GM19035 (cell line): Measurements from ENCODE around the gene GOLGB1.
"Not testable (repeated sequence)": the region's sequence is repeated elsewhere in the genome, so short reads cannot be mapped to it uniquely, and the experiment has no call there.

Experiments
- ATAC-seq: cut with Tn5 transposase; IDR thresholded peaks from one replicate; pipeline ENCODE4 v1.9.1; 2021; ENCODE audit not compliant: unreplicated experiment

Gene GOLGB1

DNA sequence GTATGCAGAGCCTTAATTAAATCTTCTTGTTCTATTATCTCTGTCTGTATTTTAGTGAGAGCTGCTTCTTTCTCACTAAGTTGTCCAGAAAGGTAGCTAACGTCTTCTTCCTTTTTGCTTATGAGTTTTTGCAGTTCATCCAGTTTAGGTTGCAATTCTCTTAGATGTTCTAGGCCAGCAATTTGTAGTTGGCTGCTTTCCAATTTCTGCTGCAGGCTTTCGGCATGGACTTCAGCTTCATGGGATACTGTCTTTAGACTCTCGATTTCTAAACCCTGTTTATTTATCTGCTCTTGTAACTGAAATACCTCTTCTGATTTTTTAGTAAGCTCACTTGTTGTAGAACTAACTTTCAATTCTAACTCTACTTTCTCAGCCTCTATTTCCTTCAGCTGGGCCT, 53.4 kb downstream of the GOLGB1 start:
- no peak for ATAC-seq

GRCh38 chr3:121692010-121692699, 57.4 kb downstream of the GOLGB1 start:
- no peak for ATAC-seq

GRCh38 chr3:121690777-121691405, 58.6 kb downstream of the GOLGB1 start:
- no peak for ATAC-seq

- ATAC-seq: not testable (repeated sequence)
Observed at GRCh38 chr3:121688747-121689146, 60.8 kb downstream of the GOLGB1 start.

DNA sequence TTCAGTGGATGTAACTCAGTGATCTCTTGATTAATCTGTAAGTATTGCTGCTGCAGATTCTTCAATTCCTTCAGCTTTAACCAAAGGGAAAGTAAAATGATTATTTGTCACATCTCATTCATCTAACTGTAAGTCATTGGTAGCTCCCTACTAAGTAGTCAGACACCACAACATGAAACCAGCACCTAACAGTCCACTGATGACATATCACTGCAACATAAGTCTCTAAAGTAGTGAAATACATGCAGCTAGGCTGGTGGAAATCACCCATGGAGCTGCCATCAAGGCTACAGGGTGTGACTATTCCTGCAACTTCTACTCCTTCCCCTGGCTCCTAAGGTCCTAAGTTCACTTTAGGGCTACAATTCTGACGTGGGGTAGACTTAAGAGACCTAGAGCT, 67.7 kb downstream of the GOLGB1 start:
- no peak for ATAC-seq

DNA sequence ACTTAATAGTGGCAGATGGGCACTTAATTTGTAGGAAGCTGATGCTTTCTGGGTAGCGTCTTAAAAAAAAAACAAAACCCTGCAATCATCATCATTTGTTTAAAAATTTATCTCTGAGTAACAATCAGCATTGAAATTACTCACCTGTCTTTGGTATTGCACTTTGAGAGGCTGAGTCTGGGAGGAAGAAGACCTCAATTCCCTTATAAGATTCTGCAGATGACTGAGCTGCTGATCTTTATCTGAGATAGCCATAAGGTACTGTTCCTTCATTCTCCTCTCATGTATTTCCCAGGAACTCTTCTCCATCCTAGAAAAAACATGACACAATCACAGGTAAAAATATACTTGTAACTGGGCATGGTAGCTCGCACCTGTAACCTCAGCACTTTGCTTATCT, 72.4 kb downstream of the GOLGB1 start:
- no peak for ATAC-seq

DNA sequence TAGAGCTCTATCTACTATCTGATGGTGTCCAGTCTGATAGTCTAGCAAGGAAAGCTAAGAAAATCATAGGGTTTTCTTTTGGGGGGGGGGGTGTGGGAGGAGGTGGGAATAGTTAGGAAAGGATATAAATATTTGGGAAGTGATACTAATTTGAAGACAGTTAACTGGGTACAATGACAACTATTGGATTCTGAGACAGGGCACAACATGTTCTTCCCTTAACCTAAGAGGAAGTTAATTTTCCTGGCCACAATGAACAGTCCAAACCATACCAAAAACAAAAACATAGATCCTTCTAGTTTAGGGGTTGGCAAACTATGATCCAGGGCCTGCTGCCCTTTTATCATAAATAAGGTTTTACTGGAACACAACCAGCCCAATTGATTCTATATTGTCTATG, 78.9 kb downstream of the GOLGB1 start:
- ATAC-seq: no peak

DNA sequence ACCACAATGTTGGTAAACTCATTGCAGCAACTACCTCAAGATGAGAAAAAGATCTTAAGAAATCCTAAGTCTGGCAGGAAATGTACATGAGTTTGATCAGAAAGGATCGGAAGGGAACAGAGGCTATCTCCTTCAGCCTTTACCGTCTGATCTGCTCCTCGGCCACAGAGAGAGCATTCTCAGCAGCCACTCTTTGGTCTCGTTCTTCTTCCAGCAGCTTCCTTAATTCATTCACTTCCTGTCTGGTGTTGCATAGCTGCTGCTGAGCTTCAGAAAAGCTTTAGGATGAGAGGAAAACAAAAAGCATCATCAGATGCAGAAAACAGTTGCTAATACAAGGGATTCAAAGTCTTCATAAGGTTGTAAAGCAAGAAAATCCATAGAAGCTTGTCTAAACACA, 82.2 kb downstream of the GOLGB1 start:
- ATAC-seq: no peak

- no peak for ATAC-seq
Observed at GRCh38 chr3:121665488-121665887, 84.1 kb downstream of the GOLGB1 start.

DNA sequence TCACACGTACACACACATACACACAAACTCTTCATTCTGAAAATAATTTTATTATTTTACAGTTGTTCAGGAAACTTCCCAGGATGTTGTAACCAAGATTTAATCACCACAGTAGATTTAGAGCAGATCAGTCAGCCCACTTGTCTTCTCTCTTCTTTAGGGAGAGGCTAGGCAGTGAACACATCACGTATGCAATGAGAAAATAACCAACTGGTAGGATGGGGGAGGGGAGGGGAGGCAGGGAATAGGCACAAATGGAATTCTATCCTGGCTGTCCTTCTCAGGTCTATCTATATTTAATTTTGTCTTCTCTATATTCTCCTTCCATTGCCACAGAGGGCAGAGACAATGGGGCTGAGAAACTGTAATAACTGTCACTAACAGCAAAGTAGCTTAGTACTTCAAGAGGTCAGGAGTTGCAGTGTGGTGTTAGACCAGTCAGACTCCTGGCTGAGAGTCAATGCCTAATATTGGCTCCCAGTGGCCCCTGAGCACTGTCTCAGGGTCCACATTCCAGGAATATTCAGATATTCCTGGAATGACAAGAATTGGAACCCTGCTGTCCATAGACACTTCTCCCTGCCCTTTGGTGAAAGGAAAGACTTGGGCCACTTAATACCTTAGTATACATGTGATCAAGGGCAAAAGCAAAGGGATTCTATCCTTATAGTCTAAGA, 86.2 kb downstream of the GOLGB1 start:
- no peak for ATAC-seq

DNA sequence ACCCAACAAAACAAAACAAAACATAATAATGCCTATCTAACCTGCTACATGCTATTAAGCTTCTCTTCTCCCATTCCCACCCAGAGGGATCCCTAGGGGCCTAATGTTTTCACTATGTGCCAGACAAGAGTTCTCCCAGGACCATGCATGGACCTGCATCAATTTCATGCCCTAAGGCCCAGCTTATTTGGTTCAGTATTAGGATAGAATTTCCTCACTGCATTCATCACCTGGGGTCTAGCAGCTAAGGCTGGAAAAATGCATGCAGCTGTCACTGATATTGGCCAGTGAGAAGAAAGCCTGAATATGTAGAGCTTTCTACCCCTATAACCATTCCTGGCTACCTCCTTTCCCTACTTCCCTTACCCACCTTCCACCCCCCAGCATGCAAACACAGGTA, 86.8 kb downstream of the GOLGB1 start:
- no peak for ATAC-seq

GRCh38 chr3:121661376-121661775, 88.2 kb downstream of the GOLGB1 start:
- no peak for ATAC-seq

DNA sequence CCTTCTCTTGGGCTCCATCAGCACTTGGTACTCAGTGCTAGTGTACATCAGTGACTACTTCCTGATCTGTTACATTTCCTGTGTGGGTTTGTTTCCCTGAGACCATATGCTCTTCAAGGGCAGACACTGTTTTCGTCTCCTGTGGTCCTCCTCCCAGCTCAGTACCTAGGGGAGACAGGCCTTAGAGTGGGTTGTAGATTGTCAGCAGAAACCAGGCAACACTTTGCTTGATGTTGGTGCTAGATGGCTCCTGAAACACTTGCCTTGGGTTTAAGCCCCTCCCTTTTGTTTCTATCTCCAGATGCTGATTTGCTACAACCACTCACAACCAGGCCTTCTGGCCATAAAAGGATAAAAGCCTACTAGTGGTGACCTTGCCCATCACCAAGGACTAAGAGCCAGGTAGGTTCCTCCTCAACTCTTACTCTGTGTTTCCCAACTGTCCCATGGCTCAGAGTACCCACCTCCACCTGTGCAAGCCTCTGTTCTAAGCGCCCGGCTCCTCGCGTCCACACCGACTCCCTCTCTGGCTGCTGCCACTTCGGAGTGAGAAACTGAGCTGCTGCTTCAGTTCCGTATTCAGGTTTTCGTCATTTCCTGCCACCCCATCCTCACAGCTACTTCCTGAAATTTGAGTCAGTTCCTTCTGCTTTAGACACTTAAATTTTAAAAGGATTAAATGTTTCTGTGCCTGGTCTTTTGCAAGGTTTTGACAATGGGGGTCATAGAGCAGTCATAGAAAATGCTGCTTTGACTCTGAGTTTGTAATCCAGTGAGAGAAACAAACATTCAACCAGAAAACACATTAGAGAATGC, 89.0 kb downstream of the GOLGB1 start, which contains the start of gene HCLS1:
TSS of gene HCLS1 (minus strand) at position 548 of the 816 bp plus-strand sequence. CDS start 2,556 bp downstream, outside the sequence.
- peak; percentile 80 for ATAC-seq

DNA sequence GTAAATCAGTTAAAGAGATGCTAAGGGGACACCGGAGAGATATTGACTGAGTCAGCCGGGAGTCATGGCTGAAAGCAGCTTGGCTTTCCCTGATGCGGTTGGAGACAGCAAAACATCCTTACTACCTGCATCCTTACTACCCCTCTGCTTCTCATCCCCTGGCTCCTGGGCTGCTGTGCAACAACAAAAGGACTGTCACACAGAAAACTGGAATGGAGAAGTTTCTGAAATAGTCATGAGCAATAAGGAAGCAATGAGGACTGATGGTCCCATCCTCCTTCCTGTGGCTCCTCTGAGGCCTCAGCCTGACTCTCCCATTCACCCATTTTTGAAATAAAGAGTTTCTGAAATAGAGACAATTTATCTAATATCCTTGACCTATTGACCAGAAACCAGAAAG, 90.0 kb downstream of the GOLGB1 start:
- ATAC-seq: no peak

DNA sequence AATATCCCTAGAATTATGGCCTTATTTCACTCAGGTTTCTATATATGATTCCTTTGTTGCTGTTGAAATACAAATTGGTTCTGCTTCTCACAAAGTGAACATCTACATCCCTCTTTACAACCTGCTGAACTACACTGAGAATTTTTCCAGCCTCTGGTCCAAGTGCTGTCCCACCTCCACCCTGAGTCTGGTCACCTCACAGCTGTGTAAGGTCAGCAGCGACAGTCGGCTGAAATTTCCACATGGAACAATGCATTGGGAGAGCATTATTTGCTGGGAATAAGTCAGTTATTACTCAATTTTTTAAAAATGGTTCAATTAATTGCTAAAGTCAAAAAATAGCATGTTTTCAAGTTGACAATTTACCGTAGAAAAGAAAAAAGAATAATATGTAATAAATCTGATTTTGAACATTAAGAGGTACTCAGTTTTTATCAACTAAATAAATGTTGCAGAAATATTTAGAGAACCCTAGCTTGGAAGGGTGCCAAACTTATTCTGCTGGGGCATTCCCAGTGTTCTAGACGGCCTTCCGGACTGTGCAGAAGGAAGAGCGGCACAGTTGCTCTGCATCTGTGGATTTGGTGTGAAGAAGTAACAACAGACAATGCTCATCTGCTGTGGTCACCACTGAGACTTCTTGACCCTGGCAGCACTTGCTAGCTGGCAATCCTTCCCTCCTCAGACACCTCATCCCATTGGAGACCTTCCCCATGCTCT, 90.7 kb downstream of the GOLGB1 start:
- no peak for ATAC-seq

GRCh38 chr3:121654493-121655385, 94.8 kb downstream of the GOLGB1 start:
- ATAC-seq: peak; percentile 71

- no peak for ATAC-seq
Observed at GRCh38 chr3:121651684-121652083, 97.9 kb downstream of the GOLGB1 start.

- no peak for ATAC-seq
Observed at GRCh38 chr3:121649645-121650044, 99.9 kb downstream of the GOLGB1 start.

DNA sequence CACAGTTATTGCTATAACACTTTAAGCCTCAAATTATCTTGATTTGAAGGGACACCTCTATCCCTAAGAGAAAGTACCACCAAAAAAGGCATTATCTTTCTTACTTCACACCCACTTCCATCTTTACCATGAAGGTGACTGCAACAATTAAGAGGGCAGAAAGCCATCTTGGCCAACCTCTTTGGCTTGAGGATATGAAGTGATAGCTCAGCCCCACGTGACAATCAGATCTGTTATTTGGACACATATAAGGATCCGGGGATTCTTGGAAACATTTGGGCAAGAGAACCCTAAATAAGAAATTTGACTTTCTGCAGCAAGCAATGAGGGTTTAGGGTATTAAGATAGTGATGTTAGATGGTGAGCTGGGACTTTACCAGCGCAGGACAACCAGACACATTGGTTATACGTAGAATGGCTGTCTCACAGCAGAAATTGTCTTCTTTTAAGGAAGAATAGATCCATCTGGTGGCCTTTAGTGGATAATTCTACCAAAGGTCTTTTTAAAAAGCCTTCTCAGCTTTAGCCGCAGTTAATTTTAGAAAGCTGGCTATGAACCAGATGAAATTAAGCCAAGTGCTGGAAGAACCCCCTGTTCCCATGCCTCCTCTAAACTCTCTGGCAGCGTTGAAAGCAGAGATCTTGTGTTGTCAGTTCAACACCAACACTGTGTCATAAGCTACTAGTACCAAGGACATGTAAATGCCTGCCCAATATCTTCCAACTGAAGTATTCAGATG, 101.2 kb downstream of the GOLGB1 start:
- no peak for ATAC-seq
